B cell (primary cell): ENCODE results near the gene KCNJ16. TPM values are rescaled to one million over a fixed set of nuclear protein-coding genes. Genes with fewer than 3 reads are reported as not detected.

Source experiments
- ATAC-seq: fragments of 200-7000 bp; cut with Tn5 transposase; one replicate; pipeline ENCODE4 v1.10.0; 2021; ENCODE audit warnings: low read depth, mild to moderate bottlenecking, moderate number of reproducible peaks, moderate library complexity
- CTCF ChIA-PET: fragments of 350-600 bp; sonication (Branson Sonifier 250); formaldehyde crosslinking; loops from one replicate; lab custom pipeline; 2021; ENCODE audit warnings: antibody characterized with exemption, inconsistent platforms; lab: Charles Lee
- POLR2A ChIA-PET: fragments of 350-600 bp; sonication (Branson Sonifier 250); formaldehyde crosslinking; loops from one replicate; lab custom pipeline; 2021; ENCODE audit warnings: antibody characterized with exemption; lab: Charles Lee
- DNase-seq: peaks from one replicate; pipeline ENCODE4 v3.0.0; 2013
- H2AFZ ChIP-seq: 2 replicates; pipeline ENCODE4 v1.6.1; 2012; ENCODE audit warnings: mild to moderate bottlenecking, low read depth, low read length; ENCODE audit not compliant: insufficient read depth, poor library complexity, severe bottlenecking
- H3K27ac ChIP-seq, 2 donors: 1 replicate in 1 of 2; 2 replicates in 1 of 2; pipeline ENCODE4 v1.5.1; 2012 to 2013; ENCODE audit warnings: low read length in 2 of 2, mild to moderate bottlenecking in 2 of 2, moderate library complexity in 1 of 2
- H3K27me3 ChIP-seq, 4 experiments: fragments of 200-600 bp in 1 of 4; sonication (generic) in 1 of 4; replicated peaks in 1 of 4; 1 replicate in 2 of 4; 2 replicates in 2 of 4; pipeline versions ENCODE4 v1.6.1 to v1.7.0; 2013 to 2016; ENCODE audit warnings: low read length in 3 of 4, mild to moderate bottlenecking in 2 of 4, mixed read lengths in 1 of 4, moderate library complexity in 1 of 4; ENCODE audit not compliant: insufficient read depth in 4 of 4, control insufficient read depth in 3 of 4; ENCODE audit errors: control extremely low read depth in 1 of 4
- H3K36me3 ChIP-seq, 2 experiments: replicated peaks in 1 of 2; 1 replicate in 1 of 2; 2 replicates in 1 of 2; pipeline versions ENCODE4 v1.6.1 to v1.7.1; 2013; ENCODE audit warnings: low read length in 1 of 2; ENCODE audit not compliant: insufficient read depth in 2 of 2, control insufficient read depth in 1 of 2; ENCODE audit errors: control extremely low read depth in 1 of 2, extremely low read depth in 1 of 2
- H3K4me1 ChIP-seq, 2 donors: fragments of 200-600 bp in 1 of 2; sonication (generic) in 1 of 2; 1 replicate in 1 of 2; 2 replicates in 1 of 2; pipeline versions ENCODE4 v1.5.1 to v1.6.1; 2013 to 2017; ENCODE audit warnings: low read length in 2 of 2; ENCODE audit not compliant: control insufficient read depth in 2 of 2, insufficient read depth in 2 of 2
- H3K4me2 ChIP-seq: replicated peaks from 2 replicates; pipeline ENCODE3; 2012; ENCODE audit warnings: mild to moderate bottlenecking, low read depth, low read length; ENCODE audit not compliant: poor library complexity, severe bottlenecking
- H3K4me3 ChIP-seq, 5 experiments: fragments of 200-600 bp in 1 of 5; sonication (generic) in 1 of 5; 1 replicate in 3 of 5; 2 replicates in 2 of 5; pipeline versions ENCODE4 v1.5.1 to v1.7.0; 2011 to 2016; ENCODE audit warnings: low read length in 4 of 5, mild to moderate bottlenecking in 4 of 5, low read depth in 2 of 5, control low read depth in 1 of 5, moderate library complexity in 1 of 5; ENCODE audit not compliant: insufficient read depth in 1 of 5; ENCODE audit errors: control extremely low read depth in 1 of 5, extremely low read depth in 1 of 5
- H3K79me2 ChIP-seq: fragments of 200-600 bp; sonication (generic); one replicate; pipeline ENCODE4 v1.6.0; 2016; ENCODE audit warnings: low read length; ENCODE audit not compliant: control insufficient read depth, insufficient read depth
- H3K9ac ChIP-seq: fragments of 200-600 bp; sonication (generic); 2 replicates; pipeline ENCODE4 v1.6.1; 2017; ENCODE audit warnings: mild to moderate bottlenecking, low read length, moderate library complexity
- H3K9me3 ChIP-seq, 3 donors: one replicate each; pipeline versions ENCODE4 v1.6.1 to v1.7.1; 2013; ENCODE audit warnings: low read length in 2 of 3; ENCODE audit not compliant: control insufficient read depth in 2 of 3, insufficient read depth in 1 of 3; ENCODE audit errors: control extremely low read depth in 1 of 3
- H4K20me1 ChIP-seq: 2 replicates; pipeline ENCODE4 v1.6.0; 2012; ENCODE audit warnings: mild to moderate bottlenecking, low read length; ENCODE audit not compliant: insufficient read depth, control insufficient read depth, poor library complexity, severe bottlenecking
- H3K27ac Mint-ChIP-seq: one replicate; pipeline ENCODE4 v1.8.0; 2021; ENCODE audit warnings: mixed read lengths
- H3K27me3 Mint-ChIP-seq: one replicate; pipeline ENCODE4 v1.8.0; 2021; ENCODE audit warnings: mixed read lengths
- H3K4me1 Mint-ChIP-seq: one replicate; pipeline ENCODE4 v1.8.0; 2021; ENCODE audit warnings: mixed read lengths
- H3K4me3 Mint-ChIP-seq: one replicate; pipeline ENCODE4 v1.8.0; 2021; ENCODE audit warnings: mixed read lengths
- H3K9me3 Mint-ChIP-seq: one replicate; pipeline ENCODE4 v1.8.0; 2022; ENCODE audit warnings: mixed read lengths; ENCODE audit not compliant: insufficient read depth
- CTCF ChIP-seq: fragments of 200-600 bp; IDR thresholded peaks from one replicate; pipeline ENCODE4 v1.8.0; 2022; ENCODE audit warnings: antibody characterized with exemption, mild to moderate bottlenecking
- EZH2 ChIP-seq: IDR thresholded peaks from 2 replicates; pipeline ENCODE4 v1.6.1; 2012; ENCODE audit warnings: borderline replicate concordance, low read depth, mild to moderate bottlenecking, moderate library complexity, low read length; ENCODE audit not compliant: insufficient read depth, poor library complexity, severe bottlenecking
- WGBS: methylation state at CpG from one replicate; pipeline ENCODE4 v1.1.5; 2013; ENCODE audit warnings: missing lambda C conversion rate; ENCODE audit not compliant: insufficient coverage; 5-methylcytosine and 5-hydroxymethylcytosine counted together
- intact Hi-C: fragments of 100-400 bp; cut with micrococcal nuclease; formaldehyde crosslinking; loops from one replicate; pipeline ENCODE4 v1.10.0; 2022
- polyA plus RNA-seq: library from polyadenylated mRNA; depleted of rRNA; stranded (reverse); fragments of >200 nt; gene quantifications from 2 replicates; pipeline ENCODE4 v1.2.3, GENCODE V29; 2012
- total RNA-seq, 2 donors: library from RNA; stranded (reverse); fragments of 120-200 nt in 1 of 2; gene quantifications; 1 replicate in 1 of 2; 2 replicates in 1 of 2; pipeline versions ENCODE4 v1.2.3 to v1.2.4, GENCODE V29; 2013 to 2022

Gene KCNJ16
- total and polyA plus RNA-seq, 2 donors (not counting 1 experiment from before 2014, with no cell fraction given) = not detected

GRCh38 chr17:70105641-70106040 is 30.6 kb downstream of the KCNJ16 start:
- no peaks in the 10 kb centered on the region for H3K9me3 Mint-ChIP-seq
- intact Hi-C loops = no loop called here
- POLR2A ChIA-PET = no interaction called here

GRCh38 chr17:70106551-70106950 is 31.5 kb downstream of the KCNJ16 start:
- no peak for TF ChIP-seq CTCF
- no peak for TF ChIP-seq EZH2
- WGBS = no CpG with 5 or more reads among the region's 3 CpGs
- no peak for ATAC-seq

More at GRCh38 chr17:70105641-70106040, 30.6 kb downstream of the KCNJ16 start:
- CTCF ChIA-PET = no interaction called here
- Histone ChIP-seq H3K4me1 (no peaks in the 10 kb centered on the region), H3K9ac (no peak overlapping the region), H3K79me2 (no peaks in the 10 kb centered on the region), H3K27me3 (no peaks in the 10 kb centered on the region), H3K36me3 (no peaks in the 10 kb centered on the region), H4K20me1 (no peaks in the 10 kb centered on the region), H3K4me2 (no peak overlapping the region), H2AFZ (no peak overlapping the region), H3K27ac (no peak overlapping the region), H3K9me3 (no peaks in the 10 kb centered on the region), H3K4me3 (no peak overlapping the region)
- no peaks in the 10 kb centered on the region for H3K4me1 Mint-ChIP-seq
- H3K4me3 Mint-ChIP-seq = no peak overlapping the region
- no peaks in the 10 kb centered on the region for H3K27me3 Mint-ChIP-seq
- no peak for TF ChIP-seq EZH2
- TF ChIP-seq CTCF = no peak
- DNase-seq (no peak), ATAC-seq (no peak)
- WGBS = no CpG with 5 or more reads among the region's 3 CpGs
- no peak overlapping the region for H3K27ac Mint-ChIP-seq

More at GRCh38 chr17:70106551-70106950, 31.5 kb downstream of the KCNJ16 start:
- ChIA-PET POLR2A (no interaction called here), CTCF (no interaction called here)
- no peak overlapping the region for H3K4me3 Mint-ChIP-seq
- no peak for DNase-seq
- H3K4me1 Mint-ChIP-seq = no peaks in the 10 kb centered on the region
- Histone ChIP-seq H3K36me3 (no peaks in the 10 kb centered on the region), H4K20me1 (no peaks in the 10 kb centered on the region), H3K4me2 (no peak overlapping the region), H3K27ac (no peak overlapping the region), H3K9me3 (no peaks in the 10 kb centered on the region), H3K4me3 (no peak overlapping the region), H2AFZ (no peak overlapping the region), H3K4me1 (no peaks in the 10 kb centered on the region), H3K79me2 (no peaks in the 10 kb centered on the region), H3K9ac (no peak overlapping the region), H3K27me3 (no peaks in the 10 kb centered on the region)
- no peaks in the 10 kb centered on the region for H3K27me3 Mint-ChIP-seq
- no peak overlapping the region for H3K27ac Mint-ChIP-seq
- intact Hi-C loops = no loop called here
- no peaks in the 10 kb centered on the region for H3K9me3 Mint-ChIP-seq
